DND-41 (cell line): Measurements from ENCODE around the gene PBRM1.

Source experiments
- ATAC-seq: fragments of 200-7000 bp; cut with Tn5 transposase; 3 replicates; pipeline ENCODE4 v1.9.1; 2021; ENCODE audit warnings: low read depth; ENCODE audit not compliant: insufficient read depth
- DNase-seq: peaks from one replicate; pipeline ENCODE4 v3.0.0-alpha.2; 2020
- H2AFZ ChIP-seq: 2 replicates; pipeline ENCODE4 v1.6.0; 2012; ENCODE audit warnings: low read depth, low read length
- H3K27ac ChIP-seq: 2 replicates; pipeline ENCODE4 v1.5.1; 2012; ENCODE audit warnings: low read length, inconsistent platforms
- H3K27me3 ChIP-seq: fragments of 200-600 bp; sonication (generic); 2 replicates; pipeline ENCODE4 v1.6.0; 2012; ENCODE audit warnings: low read length, mild to moderate bottlenecking, inconsistent platforms; ENCODE audit not compliant: insufficient read depth, poor library complexity
- H3K36me3 ChIP-seq: 2 replicates; pipeline ENCODE4 v1.5.1; 2012; ENCODE audit warnings: low read length, inconsistent platforms; ENCODE audit not compliant: insufficient read depth
- H3K4me1 ChIP-seq: 2 replicates; pipeline ENCODE4 v1.5.1; 2012; ENCODE audit warnings: mild to moderate bottlenecking, low read length; ENCODE audit not compliant: insufficient read depth
- H3K4me2 ChIP-seq: 2 replicates; pipeline ENCODE4 v1.6.0; 2012; ENCODE audit warnings: mild to moderate bottlenecking, moderate library complexity, low read length, inconsistent platforms; ENCODE audit not compliant: insufficient read depth
- H3K4me3 ChIP-seq, 2 experiments: fragments of 200-600 bp in 1 of 2; shearing (Covaris generic) in 1 of 2; 2 replicates each; pipeline ENCODE4 v1.5.1; 2012 to 2016; ENCODE audit warnings: inconsistent platforms in 2 of 2, low read length in 2 of 2, mild to moderate bottlenecking in 2 of 2, low read depth in 1 of 2, moderate library complexity in 1 of 2
- H3K79me2 ChIP-seq: 2 replicates; pipeline ENCODE4 v1.6.0; 2012; ENCODE audit warnings: low read length, inconsistent platforms; ENCODE audit not compliant: insufficient read depth
- H3K9ac ChIP-seq: 2 replicates; pipeline ENCODE4 v1.6.0; 2012; ENCODE audit warnings: low read depth, mild to moderate bottlenecking, inconsistent platforms, low read length, moderate library complexity
- H3K9me3 ChIP-seq: 2 replicates; pipeline ENCODE4 v1.5.1; 2012; ENCODE audit warnings: low read length, moderate library complexity, mild to moderate bottlenecking, inconsistent platforms; ENCODE audit not compliant: insufficient read depth, severe bottlenecking
- H4K20me1 ChIP-seq: 2 replicates; pipeline ENCODE4 v1.6.0; 2012; ENCODE audit warnings: low read length; ENCODE audit not compliant: insufficient read depth
- CTCF ChIP-seq: IDR thresholded peaks from 2 replicates; pipeline ENCODE4 v1.5.1; 2012; ENCODE audit warnings: borderline replicate concordance, low read length, moderate library complexity, mild to moderate bottlenecking; ENCODE audit not compliant: poor library complexity, severe bottlenecking; ENCODE audit errors: extremely low read depth
- EZH2 ChIP-seq: IDR thresholded peaks from 3 replicates; pipeline ENCODE4 v1.6.1; 2012; ENCODE audit warnings: borderline replicate concordance, low read depth, mild to moderate bottlenecking, moderate library complexity, low read length, inconsistent platforms; ENCODE audit not compliant: severe bottlenecking

The PBRM1 gene

DNA sequence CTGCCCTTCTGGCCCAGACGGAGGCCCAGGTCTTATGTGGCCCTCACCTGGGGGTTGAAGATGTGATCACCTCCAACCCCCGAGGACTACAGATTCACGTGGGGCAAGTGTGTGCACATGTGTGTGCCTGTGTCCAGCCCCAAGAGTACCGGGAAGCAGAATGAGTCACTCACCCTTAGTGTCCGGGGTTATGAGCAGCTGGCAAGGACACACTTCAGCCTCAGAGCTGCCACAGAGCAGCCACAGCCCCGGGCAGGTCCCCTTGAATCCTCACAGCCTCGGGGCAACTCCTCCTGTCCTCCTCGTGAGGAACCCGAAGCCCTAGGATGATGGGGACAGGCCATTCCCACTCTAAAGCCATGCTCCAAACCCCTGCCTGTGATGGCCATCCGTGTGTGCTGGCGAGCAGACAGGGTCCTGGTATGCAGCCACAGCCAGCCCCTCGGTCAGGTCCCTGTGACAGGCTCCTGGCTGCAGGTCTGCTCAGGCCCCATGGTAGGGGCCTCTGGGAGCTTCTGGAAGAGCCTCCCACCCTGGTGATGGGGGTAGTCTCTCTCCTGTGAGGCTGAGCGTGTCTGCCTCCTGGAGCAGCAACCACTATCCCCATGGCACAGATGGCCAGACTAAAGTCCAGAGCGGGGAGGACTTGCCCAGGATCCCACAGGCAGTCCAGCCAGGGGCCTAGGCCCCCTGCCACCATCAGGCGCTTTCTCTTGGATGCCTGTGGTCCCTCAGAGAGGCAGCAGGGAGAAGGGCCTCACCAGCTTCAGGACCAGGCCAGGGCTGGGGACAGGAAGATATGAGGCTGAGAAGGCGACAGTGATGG is 189.7 kb downstream of the PBRM1 start:
- H3K4me1 ChIP-seq, result no peaks in the 10 kb centered on the region
- no peak overlapping the region for H3K9ac ChIP-seq
- H2AFZ ChIP-seq, result no peak overlapping the region
- ATAC-seq (no peak), DNase-seq (no peak)
- no peak overlapping the region for H3K4me3 ChIP-seq
- no peaks in the 10 kb centered on the region for H3K79me2 ChIP-seq
- no peak for TF ChIP-seq CTCF
- TF ChIP-seq EZH2, result no peak
- H3K36me3 ChIP-seq, result peaks cover 26% of the 10 kb centered on the region
- H4K20me1 ChIP-seq, result peaks cover 9% of the 10 kb centered on the region
- no peak overlapping the region for H3K27ac ChIP-seq
- H3K9me3 ChIP-seq, result no peaks in the 10 kb centered on the region
- H3K27me3 ChIP-seq, result no peaks in the 10 kb centered on the region
- H3K4me2 ChIP-seq, result no peak overlapping the region
